Cortex of kidney (tissue), 1 donor: ENCODE data around the gene RPTOR.

Experiments
- DNase-seq: peaks from one replicate; lab custom pipeline; 2025; lab: John Stamatoyannopoulos, UW

RPTOR gene

DNA sequence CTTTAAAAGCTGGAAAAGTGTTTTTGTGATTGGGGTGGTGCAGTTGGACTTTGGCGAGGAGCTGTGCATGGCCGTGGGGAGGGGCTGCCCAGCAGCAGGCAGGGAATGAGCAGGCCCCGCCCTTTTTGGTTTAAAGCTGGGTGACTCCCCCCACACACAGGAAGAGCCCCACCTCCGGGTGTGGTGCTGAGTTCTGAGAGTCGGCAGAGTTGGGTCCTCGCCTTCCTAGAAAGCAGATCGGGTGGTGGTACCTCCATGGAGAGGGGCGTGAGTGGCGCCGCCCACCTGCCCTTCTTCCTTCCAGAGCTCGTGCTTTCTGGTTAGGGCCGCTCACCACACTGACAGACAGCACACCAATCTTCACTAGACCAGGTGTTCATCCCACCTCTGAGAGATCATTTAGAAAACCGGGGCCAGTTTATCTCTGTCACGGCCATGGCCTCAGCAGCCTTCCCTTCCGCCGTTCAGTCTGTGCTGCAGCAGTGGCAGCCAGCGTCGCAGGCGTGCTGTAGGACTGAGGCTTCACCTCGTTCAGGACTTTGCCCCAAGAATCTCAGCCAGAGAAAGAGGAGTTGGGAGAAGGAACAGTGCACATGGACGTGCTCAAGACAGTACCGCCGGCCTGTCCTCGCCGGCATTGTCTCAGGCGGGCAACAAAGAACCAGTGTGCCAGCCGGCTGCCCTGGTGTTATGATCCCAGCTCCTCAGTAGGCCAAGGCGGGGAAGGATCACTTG is 303.0 kb downstream of the RPTOR start:
- DNase-seq = no peak

DNA sequence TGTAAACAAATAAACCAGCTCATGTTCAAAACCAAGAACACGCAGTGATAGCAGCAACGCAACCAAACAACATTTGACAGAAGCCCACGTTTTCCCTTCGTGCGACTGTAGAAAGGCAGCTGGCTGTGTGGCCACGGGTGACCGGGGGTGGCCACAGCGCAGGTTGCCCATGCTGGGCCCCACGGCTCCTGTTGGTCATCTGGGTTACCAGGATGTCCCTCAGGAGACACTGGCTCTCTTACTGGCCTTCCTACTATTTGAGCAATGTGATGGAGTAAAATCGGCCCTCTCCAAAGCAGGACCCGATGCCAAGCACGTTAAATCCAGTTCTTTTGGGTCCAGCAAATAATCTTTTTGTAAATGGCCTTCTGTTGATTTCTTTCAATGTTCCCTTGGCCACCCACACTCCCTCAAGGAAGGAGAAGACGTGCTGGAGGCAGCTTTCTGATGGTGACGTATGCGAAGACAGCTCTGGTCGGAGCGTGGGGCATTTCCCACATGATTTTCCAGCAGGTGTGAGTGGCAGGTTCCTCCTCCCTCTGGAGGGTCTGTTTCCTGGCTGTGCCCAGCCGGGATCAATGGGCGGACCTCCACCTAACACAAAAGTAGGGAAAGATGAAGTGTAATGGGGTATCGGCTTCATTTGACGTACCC is 303.9 kb downstream of the RPTOR start:
- DNase-seq = no peak

- DNase-seq = no peak
These were observed 304.5 kb downstream of the RPTOR start for GRCh38 chr17:80849119-80849518.

DNA sequence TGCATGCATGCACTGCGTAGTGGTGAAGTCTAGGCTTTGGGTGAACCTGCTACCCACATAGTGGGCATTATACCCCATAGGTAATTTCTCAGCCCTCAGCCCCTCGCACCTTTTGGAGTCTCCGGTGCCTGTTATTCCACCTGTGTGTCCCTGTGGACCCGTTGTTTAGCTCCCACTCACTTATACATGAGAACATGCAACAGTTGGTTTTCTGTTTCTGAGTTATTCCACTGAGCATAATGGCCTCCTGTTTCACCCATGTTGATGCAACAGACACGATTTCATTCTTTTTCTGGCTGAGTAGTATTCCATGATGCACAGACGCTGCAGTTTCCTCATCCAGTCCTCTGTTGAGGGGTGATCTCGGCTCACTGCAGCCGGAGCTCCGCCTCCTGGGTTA is 305.5 kb downstream of the RPTOR start:
- DNase-seq = no peak

GRCh38 chr17:80850817-80851216 is 306.2 kb downstream of the RPTOR start:
- no peak for DNase-seq

DNA sequence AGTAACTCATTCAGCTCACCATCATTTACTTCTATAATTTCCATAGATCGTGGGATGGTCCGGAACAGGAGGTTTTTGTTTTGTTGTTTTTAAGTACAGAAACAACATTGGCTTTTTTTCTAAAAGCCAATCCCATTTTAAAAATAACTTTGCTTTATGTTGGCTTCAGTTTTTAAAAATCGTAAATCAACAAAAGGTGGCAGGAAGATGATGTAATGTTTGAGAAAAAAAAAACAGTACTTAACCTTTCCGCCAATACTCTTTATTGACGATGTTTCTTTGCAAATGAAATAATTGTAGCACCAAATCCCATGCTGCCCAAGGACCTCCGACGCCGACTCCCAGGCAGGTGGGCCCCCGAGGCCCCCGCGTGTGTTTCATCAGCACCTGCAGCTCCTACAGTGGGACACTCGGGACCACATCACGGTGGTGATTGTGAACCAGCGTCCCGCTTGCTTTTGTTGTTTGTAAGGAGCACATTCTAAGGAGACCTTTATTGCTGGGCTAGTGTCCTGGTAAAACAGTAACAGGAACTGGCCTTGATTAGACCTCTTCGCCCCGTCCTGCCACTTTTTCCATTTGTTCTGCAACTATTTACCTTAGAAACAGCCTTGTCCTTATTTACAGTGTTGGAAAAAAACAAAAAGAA is 306.8 kb downstream of the RPTOR start:
- no peak for DNase-seq

DNA sequence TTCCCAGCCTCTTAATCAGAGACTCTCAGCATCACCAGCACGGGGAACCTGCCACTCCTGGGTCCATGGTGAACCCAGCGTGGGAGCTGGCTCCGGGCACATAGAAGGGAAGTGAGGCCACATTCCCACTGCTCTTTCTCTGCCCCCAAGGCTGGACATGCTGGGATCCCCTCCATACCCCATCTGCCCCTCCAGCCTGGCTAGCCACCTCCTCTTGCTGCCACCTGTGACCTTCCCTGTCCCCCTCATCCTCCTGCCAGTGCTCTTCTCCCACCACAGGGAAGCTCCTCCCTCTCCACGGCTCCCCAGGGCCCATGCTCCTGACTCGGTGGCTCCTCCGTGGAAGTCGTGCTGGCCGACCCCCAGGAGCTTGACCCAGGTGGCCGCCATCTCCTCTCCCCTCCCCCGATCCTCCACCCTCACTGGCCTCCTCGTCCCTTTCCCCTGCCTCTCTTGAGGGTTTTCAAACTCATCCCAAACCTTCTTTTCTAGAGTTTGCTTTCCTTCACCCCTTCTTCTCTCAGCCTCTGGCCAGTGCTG is 307.9 kb downstream of the RPTOR start:
- no peak for DNase-seq

DNA sequence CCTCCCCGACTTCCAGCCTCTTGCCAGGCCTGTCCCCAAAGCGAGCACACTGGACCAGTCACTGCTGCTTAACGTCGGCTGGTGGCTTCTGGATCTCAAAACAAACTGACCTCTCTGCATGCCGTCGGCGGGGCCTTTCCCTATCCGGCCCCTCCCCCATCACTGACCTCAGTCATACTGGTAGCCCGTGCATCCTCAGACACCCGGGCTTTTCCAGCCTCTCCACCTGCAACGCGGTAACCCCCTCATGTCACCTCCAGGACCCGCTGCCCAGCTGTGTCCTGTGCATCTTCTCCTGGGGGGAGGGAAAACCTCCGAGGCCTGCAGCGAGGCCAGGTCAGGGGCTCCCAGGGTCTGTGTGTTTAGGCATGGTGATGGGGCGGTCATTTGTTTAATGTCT is 308.4 kb downstream of the RPTOR start:
- DNase-seq = no peak

DNA sequence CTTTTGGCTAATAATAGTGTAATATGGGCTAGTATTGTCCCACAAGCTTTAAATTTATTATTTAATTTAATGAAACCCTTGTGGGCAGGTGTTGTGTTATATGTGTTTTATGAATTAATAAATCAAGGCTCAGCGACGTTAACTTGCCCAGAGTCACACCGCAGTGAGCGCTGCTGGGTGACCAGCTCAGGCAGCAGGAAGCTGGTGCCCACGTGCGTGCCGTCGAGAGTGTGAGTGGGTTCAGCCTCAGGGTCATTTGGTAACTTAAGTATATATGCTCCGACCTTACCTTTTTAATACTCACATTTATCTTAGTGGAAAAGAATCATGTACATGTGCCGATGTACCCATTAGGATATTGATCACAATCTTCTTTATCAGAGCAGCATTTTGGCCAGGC is 309.6 kb downstream of the RPTOR start:
- DNase-seq = no peak

- DNase-seq = no peak
These were observed 310.7 kb downstream of the RPTOR start for GRCh38 chr17:80855196-80855947.

DNA sequence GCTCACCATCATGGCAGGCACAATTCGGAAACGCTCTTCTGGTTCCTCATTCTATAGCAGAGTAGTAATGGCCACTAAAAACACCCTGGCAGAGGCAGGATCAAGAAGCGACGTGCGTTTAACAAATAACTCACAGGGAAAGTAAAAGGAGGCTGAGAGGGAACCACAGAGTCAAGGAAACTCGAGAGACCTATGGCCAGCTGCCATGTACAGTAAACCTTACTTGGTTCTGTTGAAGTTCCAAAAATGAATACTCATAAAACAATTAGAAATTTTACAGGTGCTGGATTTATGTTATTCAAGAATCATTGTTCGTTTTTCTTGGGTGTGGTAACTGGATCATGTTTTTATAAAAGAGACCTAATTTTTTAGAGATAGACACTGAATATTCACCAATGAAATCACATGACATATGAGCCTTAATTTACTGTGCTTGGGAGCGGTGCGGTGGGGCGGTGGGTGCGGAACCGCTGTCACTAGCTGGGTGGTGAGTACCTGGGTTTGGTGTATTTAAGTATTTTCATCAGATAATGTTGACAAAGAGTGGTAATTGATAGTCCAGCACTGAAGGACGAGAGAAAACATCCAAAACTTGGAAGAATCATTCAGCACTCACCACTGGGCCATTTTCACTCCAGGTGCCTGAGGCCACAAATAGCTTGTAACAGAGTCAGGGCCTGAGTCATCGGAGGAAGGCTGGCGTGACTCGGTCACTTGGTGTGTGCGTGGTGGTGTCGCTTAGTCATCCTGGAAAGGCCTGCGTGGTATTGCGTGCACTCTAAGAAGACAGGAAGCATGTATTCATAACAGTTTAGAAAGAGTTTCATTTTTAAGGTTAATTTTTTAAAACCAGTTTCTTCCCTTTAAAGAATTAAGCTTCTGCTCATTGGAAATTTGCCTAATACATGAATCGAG is 311.6 kb downstream of the RPTOR start:
- DNase-seq = no peak

GRCh38 chr17:80856863-80857755 is 312.5 kb downstream of the RPTOR start:
- no peak for DNase-seq

DNA sequence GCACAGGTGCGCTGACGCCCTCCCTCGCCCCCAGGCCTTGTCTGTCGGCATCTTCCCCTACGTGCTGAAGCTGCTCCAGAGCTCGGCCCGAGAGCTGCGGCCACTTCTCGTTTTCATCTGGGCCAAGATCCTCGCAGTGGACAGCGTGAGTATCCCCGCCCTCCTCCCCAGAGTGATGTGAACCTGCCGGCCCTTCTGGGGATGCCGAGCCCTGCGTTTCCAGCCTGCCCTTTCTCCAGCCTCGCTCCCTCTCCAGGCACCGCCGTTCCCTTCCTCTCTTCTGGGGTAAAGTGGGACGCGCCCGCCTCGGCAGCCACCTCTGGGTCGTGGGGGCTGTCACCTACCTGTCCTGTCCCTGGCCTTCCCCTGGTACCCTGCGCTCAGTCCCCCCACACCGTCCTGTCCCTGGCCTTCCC is 313.1 kb downstream of the RPTOR start:
- no peak for DNase-seq

DNA sequence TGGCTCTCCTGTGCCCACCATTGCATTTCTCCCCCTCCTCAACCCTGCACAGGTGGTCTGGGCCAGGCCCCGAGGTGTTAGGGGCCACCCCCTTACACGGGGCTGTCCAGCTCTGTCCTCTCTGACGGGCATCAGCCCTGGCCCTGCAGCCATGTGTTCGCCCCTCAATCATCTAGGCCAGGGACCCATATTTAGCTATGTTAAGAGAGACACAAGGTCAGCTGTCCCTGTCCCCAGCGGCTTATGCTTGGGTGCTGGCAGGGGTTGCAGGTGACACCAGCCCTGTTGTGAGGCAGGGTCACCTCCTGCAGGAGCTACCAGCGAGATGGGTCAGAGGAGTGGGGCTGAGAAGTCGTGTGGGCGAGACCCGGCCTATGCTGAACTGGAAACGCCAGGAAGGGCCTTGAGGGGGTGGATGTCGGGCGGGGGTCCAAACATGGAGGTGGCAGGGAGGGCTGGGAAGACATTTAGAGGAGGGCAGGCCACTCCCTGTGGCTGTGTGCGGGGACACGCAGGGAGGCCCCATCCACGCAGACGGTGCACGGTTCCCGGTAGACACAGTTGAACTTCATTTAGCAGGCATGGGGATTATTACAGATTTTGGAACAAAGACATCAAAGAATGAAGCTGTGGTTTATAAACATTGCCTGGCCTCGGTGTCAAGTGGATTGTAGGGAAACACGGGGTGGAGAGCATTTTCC is 313.8 kb downstream of the RPTOR start:
- no peak for DNase-seq

GRCh38 chr17:80859002-80859941 is 314.6 kb downstream of the RPTOR start:
- no peak for DNase-seq

GRCh38 chr17:80860101-80860671 is 315.5 kb downstream of the RPTOR start:
- DNase-seq = no peak

- no peak for DNase-seq
These were observed 316.2 kb downstream of the RPTOR start for GRCh38 chr17:80860703-80861417.
